ENCODE data around the gene HDAC4. TPM values are rescaled to one million over a fixed set of nuclear protein-coding genes. Genes with fewer than 3 reads are reported as not detected.
A peak's percentile ranks its signal among the peaks of the same experiment; 100 is the strongest.

HDAC4 gene
- total and polyA plus RNA-seq, 9 of the 15 experiments (the other 6 are each of a cell fraction or from before 2014, with no cell fraction given) = 0.11 to 20.2 (median 4.0) TPM

DNA sequence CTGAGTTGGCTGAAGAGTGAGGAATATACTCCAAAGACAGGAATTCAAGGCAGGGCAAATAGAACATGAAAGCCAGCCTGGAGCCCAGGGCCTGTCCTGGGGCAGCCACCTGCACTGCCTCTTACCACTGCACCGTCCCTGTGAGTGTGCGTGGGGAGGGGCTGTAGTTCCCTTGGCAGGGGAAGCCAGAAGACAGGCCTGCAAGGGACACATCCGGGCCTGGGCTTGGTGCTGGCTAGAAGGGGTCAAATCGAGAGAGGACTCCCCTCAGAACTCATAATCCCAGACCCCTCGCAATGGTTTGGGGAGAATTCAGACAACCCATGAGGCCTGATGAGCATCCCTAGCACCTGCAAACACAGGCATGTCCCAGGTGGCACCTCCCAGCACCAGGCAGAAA, 87.0 kb downstream of the HDAC4 start:
- no peak for FAIRE-seq
- Histone ChIP-seq H3K79me2 (ENCODE audit: control insufficient read depth, insufficient read depth, low read length) (peaks cover 64% of the 10 kb centered on the region), H3K9ac (ENCODE audit: insufficient read depth in 1 of 2, low read depth in 2 of 2, low read length in 2 of 2) (peak overlapping the region in 1 of 2 experiments; percentile 17; a peak in 1 of 4 replicates), H2AFZ (ENCODE audit: low read depth, low read length) (no peak overlapping the region), H3K4me3 (no peak overlapping the region), H3K9me1 (ENCODE audit: control insufficient read depth, insufficient read depth, low read length) (no peaks in the 10 kb centered on the region), H3K4me1 (replicated peaks in 1 of 2; ENCODE audit: control insufficient read depth in 2 of 2, insufficient read depth in 2 of 2, low read length in 2 of 2) (peaks cover 17 to 45% of the 10 kb centered on the region in 2 experiments; a peak in 4 of 5 replicates), H4K20me1 (replicated peaks; ENCODE audit: control insufficient read depth, insufficient read depth, low read length) (no peaks in the 10 kb centered on the region), H3K27me3 (ENCODE audit: control insufficient read depth in 2 of 2, insufficient read depth in 2 of 2, low read length in 2 of 2) (no peaks in the 10 kb centered on the region), H3K9me3 (replicated peaks; ENCODE audit: control insufficient read depth, insufficient read depth, low read depth, low read length) (no peaks in the 10 kb centered on the region), H3K36me3 (ENCODE audit: control insufficient read depth, insufficient read depth, low read length) (no peaks in the 10 kb centered on the region; the same call in 2 of the 3 replicates), H3K27ac (ENCODE audit: extremely low read depth, low read depth, low read length) (no peak overlapping the region), H3K4me2 (ENCODE audit: insufficient read depth, low read length) (no peak overlapping the region)
- no peak for TF ChIP-seq NCOA1 (IDR thresholded peaks at IDR 0.05; ENCODE audit: low read depth)
- no peak for TF ChIP-seq ZBTB7A (IDR thresholded peaks at IDR 0.05; ENCODE audit: borderline replicate concordance, control insufficient read depth, low read depth, low read length)
- no peak for TF ChIP-seq TCF3 (CRISPR knock-in tag; IDR thresholded peaks at IDR 0.05)
- TF ChIP-seq NCOA4 (IDR thresholded peaks at IDR 0.05; ENCODE audit: partially characterized antibody) = no peak
- TF ChIP-seq RUNX1 (IDR thresholded peaks at IDR 0.05; ENCODE audit: low read depth) = no peak
- TF ChIP-seq HNRNPH1 (optimal IDR thresholded peaks at IDR 0.05; ENCODE audit: low read depth, low read length) = no peak
- TF ChIP-seq LCOR (CRISPR knock-in tag; IDR thresholded peaks at IDR 0.05) = no peak
- TF ChIP-seq HMGN3 (IDR thresholded peaks at IDR 0.05; ENCODE audit: borderline replicate concordance, extremely low read depth, insufficient read length, low read depth, low read length) = no peak
- no peak for TF ChIP-seq TAL1 (IDR thresholded peaks at IDR 0.05)
- no peak for TF ChIP-seq FOXK2 (conservative IDR thresholded peaks at IDR 0.05 in 1 of 2, IDR thresholded peaks at IDR 0.05 in 1 of 2; ENCODE audit: low read depth in 2 of 2)
- TF ChIP-seq ZNF407 (IDR thresholded peaks at IDR 0.05; ENCODE audit: low read depth) = no peak
- TF ChIP-seq, protein P1, sequence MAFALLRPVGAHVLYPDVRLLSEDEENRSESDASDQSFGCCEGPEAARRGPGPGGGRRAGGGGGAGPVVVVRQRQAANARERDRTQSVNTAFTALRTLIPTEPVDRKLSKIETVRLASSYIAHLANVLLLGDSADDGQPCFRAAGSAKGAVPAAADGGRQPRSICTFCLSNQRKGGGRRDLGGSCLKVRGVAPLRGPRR (CRISPR knock-in tag; IDR thresholded peaks at IDR 0.05) = no peak
- TF ChIP-seq ZFP1 (CRISPR knock-in tag; IDR thresholded peaks at IDR 0.05) = no peak
- no peak for TF ChIP-seq ZNF778 (CRISPR knock-in tag; IDR thresholded peaks at IDR 0.05)
- no peak for TF ChIP-seq NFRKB (IDR thresholded peaks at IDR 0.05; ENCODE audit: low read depth)
- TF ChIP-seq CHD4 (IDR thresholded peaks at IDR 0.05; ENCODE audit: insufficient read depth, insufficient replicate concordance, low read depth, low read length, poor library complexity, severe bottlenecking) = no peak
- in situ Hi-C loops (cut with MboI) = no loop called here
- POLR2A ChIA-PET = interaction anchor here (1.2 kb wide), 1 partner anchor 43 kb away, joined by 3 read pairs; no protein-coding TSS in a partner anchor
- CTCF ChIA-PET (ENCODE audit: low intra/inter-chr PET ratio) = no interaction called here
- no peak for ATAC-seq
- 91% methylated on average over 3 of the region's 5 CpGs for WGBS (ENCODE audit: insufficient coverage, low coverage, missing lambda C conversion rate)
- intact Hi-C loops (cut with micrococcal nuclease) = no loop called here
- BruUV-seq (replicated peaks) = no TSS peak
- DNase-seq (ENCODE audit: extremely low read depth in 1 of 4, low spot score in 3 of 4) = no peak
